ENCODE data around the gene LRRIQ1. TPM values are rescaled to one million over a fixed set of nuclear protein-coding genes. Genes with fewer than 3 reads are reported as not detected.

Gene LRRIQ1
- total and polyA plus RNA-seq, 2 of the 8 experiments (the other 6 are each of a cell fraction or from before 2014, with no cell fraction given): 0.24 to 0.76 TPM

GRCh38 chr12:85266356-85266755 lies 230.2 kb downstream of the LRRIQ1 start:
- Histone ChIP-seq H3K27ac (ENCODE audit: low read depth, low read length) (no peak overlapping the region), H3K36me3 (ENCODE audit: control insufficient read depth in 2 of 4, insufficient read depth in 4 of 4, low read length in 3 of 4) (no peaks in the 10 kb centered on the region), H3K4me3 (ENCODE audit: extremely low read depth in 1 of 4, insufficient read depth in 2 of 4, low read depth in 3 of 4, low read length in 4 of 4) (no peak overlapping the region), H3K4ac (replicated peaks; ENCODE audit: insufficient read length, low read depth, low read length) (no peak overlapping the region), H3K79me2 (ENCODE audit: control insufficient read depth in 1 of 2, insufficient read depth in 2 of 2, low read length in 2 of 2) (no peaks in the 10 kb centered on the region), H3K9ac (replicated peaks in 1 of 4; ENCODE audit: extremely low read depth in 1 of 4, low read depth in 3 of 4, low read length in 3 of 4) (no peak overlapping the region), H2BK15ac (ENCODE audit: low read length) (no peak overlapping the region), H3K56ac (replicated peaks; ENCODE audit: insufficient read length, low read depth, low read length) (no peak overlapping the region), H3K79me1 (ENCODE audit: low read depth, low read length) (no peaks in the 10 kb centered on the region), H2BK5ac (ENCODE audit: low read depth, low read length) (no peak overlapping the region), H3K4me1 (replicated peaks in 1 of 4; ENCODE audit: control insufficient read depth in 3 of 4, insufficient read depth in 4 of 4, low read length in 3 of 4) (no peaks in the 10 kb centered on the region), H4K91ac (replicated peaks; ENCODE audit: insufficient read length, low read length) (no peak overlapping the region), H3K23me2 (ENCODE audit: low read depth, low read length) (no peaks in the 10 kb centered on the region), H3K14ac (ENCODE audit: insufficient read length) (no peak overlapping the region), H2BK120ac (replicated peaks; ENCODE audit: low read depth, low read length) (no peak overlapping the region), H4K5ac (ENCODE audit: insufficient read length, low read depth, low read length) (no peak overlapping the region), H2AK5ac (ENCODE audit: low read depth, low read length) (no peak overlapping the region), H2AFZ (ENCODE audit: low read length) (no peak overlapping the region; the same call in 1 of the 2 replicates), H3K4me2 (ENCODE audit: insufficient read depth in 1 of 2, low read depth in 2 of 2, low read length in 2 of 2) (no peak overlapping the region), H3K27me3 (replicated peaks in 1 of 4; ENCODE audit: control insufficient read depth in 3 of 4, extremely low read depth in 1 of 4, insufficient read depth in 3 of 4, low read length in 3 of 4) (no peaks in the 10 kb centered on the region), H4K20me1 (replicated peaks in 1 of 2; ENCODE audit: control insufficient read depth in 1 of 2, insufficient read depth in 2 of 2, low read length in 2 of 2) (no peaks in the 10 kb centered on the region), H2BK12ac (ENCODE audit: low read depth, low read length) (no peak overlapping the region), H3K23ac (ENCODE audit: insufficient read length) (no peak overlapping the region), H2BK20ac (ENCODE audit: low read length) (no peak overlapping the region), H3K18ac (ENCODE audit: extremely low read depth, low read length) (no peak overlapping the region), H3K9me3 (ENCODE audit: insufficient read depth in 2 of 2, low read depth in 1 of 2, low read length in 1 of 2) (no peaks in the 10 kb centered on the region), H4K8ac (ENCODE audit: extremely low read depth, insufficient read depth, low read length) (no peak overlapping the region)
- DNase-seq (ENCODE audit: low read depth in 1 of 2, low spot score in 2 of 2) (no peak), FAIRE-seq (no peak)
- TF ChIP-seq BCL11A (IDR thresholded peaks at IDR 0.05; ENCODE audit: low read depth in 2 of 2, low read length in 2 of 2) (no peak), RBBP5 (IDR thresholded peaks at IDR 0.05; ENCODE audit: borderline replicate concordance, low read depth, low read length) (no peak), SP2 (IDR thresholded peaks at IDR 0.05; ENCODE audit: low read length) (no peak), SRF (IDR thresholded peaks at IDR 0.05; ENCODE audit: low read depth, low read length) (no peak), CTBP2 (IDR thresholded peaks at IDR 0.05; ENCODE audit: borderline replicate concordance, insufficient read depth, insufficient read length, low read length) (no peak), NRF1 (IDR thresholded peaks at IDR 0.05; ENCODE audit: low read depth, low read length) (no peak), CHD2 (IDR thresholded peaks at IDR 0.05; ENCODE audit: low read length) (no peak), YY1 (IDR thresholded peaks at IDR 0.05; ENCODE audit: low read depth, low read length) (no peak), GTF2F1 (IDR thresholded peaks at IDR 0.05; ENCODE audit: borderline replicate concordance, low read depth, low read length) (no peak), TCF12 (IDR thresholded peaks at IDR 0.05; ENCODE audit: low read depth, low read length) (no peak), GABPA (IDR thresholded peaks at IDR 0.05; ENCODE audit: borderline replicate concordance, insufficient read depth, low read length) (no peak), SP1 (IDR thresholded peaks at IDR 0.05; ENCODE audit: low read depth, low read length) (no peak)
- WGBS, 2 experiments (ENCODE audit: extremely low coverage in 1 of 2, insufficient coverage in 1 of 2, insufficient read length in 1 of 2, insufficient replicate concordance in 2 of 2, low coverage in 1 of 2, low lambda C conversion rate in 2 of 2, missing lambda C conversion rate in 1 of 2): 95% methylated on average over 4 of the region's 4 CpGs; no CpG with 5 or more reads in 1 of the 2 experiments
- POLR2A ChIA-PET (ENCODE audit: partially characterized antibody): no interaction called here
- CTCF ChIA-PET (ENCODE audit: partially characterized antibody): no interaction called here

Data from H1 (cell line).